ENCODE data around the gene HEMK1. TPM values are rescaled to one million over a fixed set of nuclear protein-coding genes. Genes with fewer than 3 reads are reported as not detected.

The HEMK1 gene
- total RNA-seq, 1 experiment from 2014 or later, result 12.5 TPM

DNA sequence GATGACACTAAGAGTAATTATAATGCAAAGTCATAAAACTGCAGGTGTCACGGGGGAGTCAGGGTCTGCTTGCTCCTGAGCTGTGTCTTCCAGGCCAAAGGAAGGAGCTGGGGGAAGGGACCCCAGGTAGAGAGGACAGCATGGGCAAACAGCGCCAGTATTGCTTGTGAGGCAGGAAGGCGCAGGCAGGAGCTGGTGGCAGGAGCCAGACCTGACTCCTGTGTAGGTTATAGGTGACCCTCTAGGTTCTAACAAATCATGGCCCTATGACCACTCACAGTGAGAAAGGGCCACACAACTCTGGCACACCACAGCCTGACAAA lies 40.4 kb downstream of the HEMK1 start:
- H2BK5ac ChIP-seq (ENCODE audit: insufficient read length, low read length), result no peak overlapping the region
- no peak overlapping the region; a peak in 1 of 5 replicates for H3K4me3 Mint-ChIP-seq
- H3K9me3 Mint-ChIP-seq, result no peaks in the 10 kb centered on the region
- peaks cover 8% of the 10 kb centered on the region; the same call in 1 of the 2 replicates for H3K27me3 ChIP-seq (ENCODE audit: insufficient read depth, low read length)
- no peaks in the 10 kb centered on the region for H3K79me1 ChIP-seq (ENCODE audit: insufficient read depth, low read depth, low read length, poor library complexity, severe bottlenecking)
- no peaks in the 10 kb centered on the region for H3K9me3 ChIP-seq (ENCODE audit: control insufficient read depth, low read depth, low read length)
- H4K20me1 ChIP-seq (ENCODE audit: control insufficient read depth, insufficient read depth, insufficient read length), result no peaks in the 10 kb centered on the region
- no peak overlapping the region for H2AK5ac ChIP-seq (ENCODE audit: insufficient read length, low read length)
- no peak overlapping the region for H3K18ac ChIP-seq (ENCODE audit: insufficient read length, low read depth, low read length)
- no peak overlapping the region for H3K14ac ChIP-seq (ENCODE audit: insufficient read depth, low read length)
- H3K4ac ChIP-seq (ENCODE audit: low read depth, low read length), result no peak overlapping the region
- TF ChIP-seq, protein P1, sequence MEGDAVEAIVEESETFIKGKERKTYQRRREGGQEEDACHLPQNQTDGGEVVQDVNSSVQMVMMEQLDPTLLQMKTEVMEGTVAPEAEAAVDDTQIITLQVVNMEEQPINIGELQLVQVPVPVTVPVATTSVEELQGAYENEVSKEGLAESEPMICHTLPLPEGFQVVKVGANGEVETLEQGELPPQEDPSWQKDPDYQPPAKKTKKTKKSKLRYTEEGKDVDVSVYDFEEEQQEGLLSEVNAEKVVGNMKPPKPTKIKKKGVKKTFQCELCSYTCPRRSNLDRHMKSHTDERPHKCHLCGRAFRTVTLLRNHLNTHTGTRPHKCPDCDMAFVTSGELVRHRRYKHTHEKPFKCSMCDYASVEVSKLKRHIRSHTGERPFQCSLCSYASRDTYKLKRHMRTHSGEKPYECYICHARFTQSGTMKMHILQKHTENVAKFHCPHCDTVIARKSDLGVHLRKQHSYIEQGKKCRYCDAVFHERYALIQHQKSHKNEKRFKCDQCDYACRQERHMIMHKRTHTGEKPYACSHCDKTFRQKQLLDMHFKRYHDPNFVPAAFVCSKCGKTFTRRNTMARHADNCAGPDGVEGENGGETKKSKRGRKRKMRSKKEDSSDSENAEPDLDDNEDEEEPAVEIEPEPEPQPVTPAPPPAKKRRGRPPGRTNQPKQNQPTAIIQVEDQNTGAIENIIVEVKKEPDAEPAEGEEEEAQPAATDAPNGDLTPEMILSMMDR (conservative IDR thresholded peaks at IDR 0.05), result no peak
- H3K9ac ChIP-seq (ENCODE audit: extremely low read depth, insufficient read length, low read length), result no peak overlapping the region
- WGBS (ENCODE audit: extremely low coverage, insufficient read length, low lambda C conversion rate), result no CpG with 5 or more reads among the region's 3 CpGs
- no peak overlapping the region for H2AFZ ChIP-seq (ENCODE audit: low read length)
- no peak overlapping the region for H4K8ac ChIP-seq (replicated peaks; ENCODE audit: insufficient read length, low read depth, low read length)
- H2BK20ac ChIP-seq (ENCODE audit: low read depth, low read length, poor library complexity, severe bottlenecking), result no peak overlapping the region
- no peak overlapping the region for H2BK12ac ChIP-seq (ENCODE audit: insufficient read length, low read depth, low read length)
- H3K27me3 Mint-ChIP-seq (ENCODE audit: low read depth), result peaks cover 48% of the 10 kb centered on the region
- H2BK120ac ChIP-seq (ENCODE audit: low read depth, low read length, poor library complexity, severe bottlenecking), result no peak overlapping the region
- H3T11ph ChIP-seq (ENCODE audit: low read length), result no peak overlapping the region
- peaks cover 12% of the 10 kb centered on the region for H3K23me2 ChIP-seq (ENCODE audit: insufficient read length, low read depth, low read length, poor library complexity, severe bottlenecking)
- H3K79me2 ChIP-seq (ENCODE audit: insufficient read depth, low read length), result no peaks in the 10 kb centered on the region
- no peak overlapping the region for H2BK15ac ChIP-seq (ENCODE audit: low read depth, low read length)
- no peak for DNase-seq
- H3K27ac Mint-ChIP-seq, result no peak overlapping the region
- H3K4me1 Mint-ChIP-seq, result peaks cover 18 to 19% of the 10 kb centered on the region in 2 experiments
- H4K5ac ChIP-seq (ENCODE audit: insufficient read length, low read depth, low read length), result no peak overlapping the region
- no peaks in the 10 kb centered on the region for H3K4me1 ChIP-seq (ENCODE audit: insufficient read depth, low read length)
- peaks cover 0 to 1% (median 0%) of the 10 kb centered on the region in 3 experiments; a peak in 1 of 7 replicates for H3K36me3 Mint-ChIP-seq (ENCODE audit: insufficient read depth in 1 of 3, low read depth in 3 of 3)
- H3K56ac ChIP-seq (ENCODE audit: insufficient read length, low read depth, low read length), result no peak overlapping the region
- H3K23ac ChIP-seq (ENCODE audit: insufficient read length, low read depth, low read length), result no peak overlapping the region
- no peak overlapping the region for H4K91ac ChIP-seq (ENCODE audit: insufficient read length, low read depth, low read length)
- no peak overlapping the region for H3K4me2 ChIP-seq (ENCODE audit: insufficient read depth, insufficient read length, low read length)
- no peak overlapping the region for H3K27ac ChIP-seq (ENCODE audit: insufficient read length, low read depth, low read length)

Measured in H9 (cell line).